Liver (tissue), 9 donors: Measurements from ENCODE around the gene CRAMP1. TPM values are rescaled to one million over a fixed set of nuclear protein-coding genes. Genes with fewer than 3 reads are reported as not detected.
A peak's percentile ranks its signal among the peaks of the same experiment; 100 is the strongest.

Experiments used
- DNase-seq: peaks from one replicate; pipeline ENCODE4 v3.0.0-alpha.2; 2017; ENCODE audit warnings: low spot score
- H3K27ac ChIP-seq, 2 donors: one replicate each; pipeline ENCODE4 v1.7.0; 2013; ENCODE audit warnings: inconsistent platforms in 2 of 2, low read length in 2 of 2, control low read depth in 1 of 2, low read depth in 1 of 2, mild to moderate bottlenecking in 1 of 2
- H3K27me3 ChIP-seq, 4 donors: one replicate each; pipeline versions ENCODE4 v1.6.1 to v1.7.0; 2013; ENCODE audit warnings: low read length in 3 of 4, inconsistent platforms in 1 of 4, mild to moderate bottlenecking in 1 of 4, moderate library complexity in 1 of 4; ENCODE audit not compliant: control insufficient read depth in 4 of 4, insufficient read depth in 4 of 4
- H3K36me3 ChIP-seq, 4 donors: one replicate each; pipeline versions ENCODE4 v1.6.1 to v1.7.0; 2013; ENCODE audit warnings: low read length in 3 of 4, mild to moderate bottlenecking in 3 of 4, low read depth in 1 of 4, moderate library complexity in 1 of 4; ENCODE audit not compliant: control insufficient read depth in 4 of 4, insufficient read depth in 3 of 4
- H3K4me1 ChIP-seq, 4 donors: one replicate each; pipeline versions ENCODE4 v1.6.1 to v1.7.0; 2013; ENCODE audit warnings: low read length in 3 of 4, mild to moderate bottlenecking in 3 of 4, moderate library complexity in 1 of 4; ENCODE audit not compliant: control insufficient read depth in 4 of 4, insufficient read depth in 4 of 4
- H3K4me3 ChIP-seq, 3 donors: one replicate each; pipeline versions ENCODE4 v1.6.1 to v1.7.0; 2013; ENCODE audit warnings: low read length in 3 of 3, control low read depth in 1 of 3, low read depth in 1 of 3, mild to moderate bottlenecking in 1 of 3
- H3K9ac ChIP-seq, 2 donors: one replicate each; pipeline ENCODE4 v1.7.0; 2013; ENCODE audit warnings: low read length in 2 of 2, mild to moderate bottlenecking in 2 of 2, moderate library complexity in 2 of 2, control low read depth in 1 of 2, low read depth in 1 of 2
- H3K9me3 ChIP-seq, 4 donors: one replicate each; pipeline versions ENCODE4 v1.6.1 to v1.7.0; 2013; ENCODE audit warnings: low read length in 3 of 4; ENCODE audit not compliant: control insufficient read depth in 4 of 4
- EGR1 ChIP-seq, 2 donors: IDR thresholded peaks; 2 replicates each; pipeline ENCODE4 v1.6.1; 2016 to 2018; ENCODE audit warnings: antibody characterized with exemption in 2 of 2, low read depth in 2 of 2
- FOXA2 ChIP-seq: IDR thresholded peaks from 2 replicates; pipeline ENCODE4 v1.6.1; 2016; ENCODE audit warnings: antibody characterized with exemption
- HNF4A ChIP-seq, 2 donors: conservative IDR thresholded peaks; 2 replicates each; pipeline ENCODE4 v1.6.1; 2016; ENCODE audit warnings: antibody characterized with exemption in 2 of 2, mild to moderate bottlenecking in 2 of 2
- HNF4G ChIP-seq: IDR thresholded peaks from 2 replicates; pipeline ENCODE4 v1.6.1; 2016; ENCODE audit warnings: antibody characterized with exemption
- JUND ChIP-seq, 2 donors: IDR thresholded peaks; 2 replicates each; pipeline ENCODE4 v1.6.1; 2016; ENCODE audit warnings: antibody characterized with exemption in 2 of 2
- NR2F2 ChIP-seq: IDR thresholded peaks from 2 replicates; pipeline ENCODE4 v1.6.1; 2016; ENCODE audit warnings: antibody characterized with exemption
- RAD21 ChIP-seq, 2 donors: IDR thresholded peaks; 2 replicates each; pipeline ENCODE4 v1.6.1; 2016; ENCODE audit warnings: antibody characterized with exemption in 2 of 2, mild to moderate bottlenecking in 2 of 2
- RXRA ChIP-seq, 2 donors: IDR thresholded peaks; 2 replicates each; pipeline ENCODE4 v1.6.1; 2017 to 2018; ENCODE audit warnings: antibody characterized with exemption in 2 of 2, mild to moderate bottlenecking in 1 of 2
- TAF1 ChIP-seq: conservative IDR thresholded peaks from 2 replicates; pipeline ENCODE4 v1.6.1; 2016; ENCODE audit warnings: antibody characterized with exemption, mild to moderate bottlenecking
- ZBTB33 ChIP-seq: IDR thresholded peaks from 2 replicates; pipeline ENCODE4 v1.6.1; 2016; ENCODE audit warnings: antibody characterized with exemption
- WGBS: extraction: QIAGEN DNeasy Blood & Tissue Kit; methylation state at CpG from one replicate; pipeline ENCODE4 v1.1.7; 2013; 5-methylcytosine and 5-hydroxymethylcytosine counted together
- polyA plus RNA-seq, 2 donors: library from polyadenylated mRNA; stranded (reverse) in 1 of 2; unstranded in 1 of 2; fragments of 200-250 nt in 1 of 2; fragments of >200 nt in 1 of 2; fragmentation: Nextera tagmentation in 1 of 2; extraction: Ambion mirVana in 1 of 2; gene quantifications; one replicate each; pipeline versions ENCODE4 v1.2.1 to v1.2.3, GENCODE V29; 2013 to 2015
- total RNA-seq, 2 donors: library from RNA; depleted of rRNA; stranded (reverse); fragments of >200 nt; gene quantifications; one replicate each; pipeline ENCODE4 v1.2.3, GENCODE V29; 2014
- TF ChIP-seq, protein P1 (sequence below): IDR thresholded peaks from 2 replicates; pipeline ENCODE4 v1.6.1; 2016; ENCODE audit warnings: antibody characterized with exemption
- TF ChIP-seq, protein P2 (sequence below): IDR thresholded peaks from 2 replicates; pipeline ENCODE4 v1.6.1; 2016; ENCODE audit warnings: antibody characterized with exemption
- TF ChIP-seq, protein P3 (sequence below): fragments of 150-350 bp; IDR thresholded peaks from 2 replicates; pipeline ENCODE4 v1.5.1; 2017; ENCODE audit warnings: improper control_type of control experiment, low read depth, low read length; ENCODE audit not compliant: missing input control
- donor health status: healthy.
- donor health status: healthy.
- donor health status: healthy.
- donor health status: healthy.
- donor health status: healthy.

Gene CRAMP1
- total and polyA plus RNA-seq, 4 donors = 1.1 to 6.4 (median 4.2) TPM

- no peak for TF ChIP-seq TAF1
- TF ChIP-seq ZBTB33 = no peak
Observed at GRCh38 chr16:1721372-1721771, 109.2 kb downstream of the CRAMP1 start (continued).

GRCh38 chr16:1723450-1724147, 111.4 kb downstream of the CRAMP1 start:
- Histone ChIP-seq H3K27ac (no peak overlapping the region), H3K36me3 (peaks cover 0 to 26% (median 9%) of the 10 kb centered on the region in 4 donors), H3K9me3 (no peaks in the 10 kb centered on the region), H3K9ac (no peak overlapping the region), H3K27me3 (no peaks in the 10 kb centered on the region), H3K4me1 (peaks cover 2 to 7% (median 4%) of the 10 kb centered on the region in 4 donors), H3K4me3 (no peak overlapping the region)
- WGBS = 56% methylated on average over 6 of the region's 6 CpGs
- DNase-seq = peak; percentile 62
- TF ChIP-seq, protein P1, sequence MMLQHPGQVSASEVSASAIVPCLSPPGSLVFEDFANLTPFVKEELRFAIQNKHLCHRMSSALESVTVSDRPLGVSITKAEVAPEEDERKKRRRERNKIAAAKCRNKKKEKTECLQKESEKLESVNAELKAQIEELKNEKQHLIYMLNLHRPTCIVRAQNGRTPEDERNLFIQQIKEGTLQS = no peak
- TF ChIP-seq, protein P2, sequence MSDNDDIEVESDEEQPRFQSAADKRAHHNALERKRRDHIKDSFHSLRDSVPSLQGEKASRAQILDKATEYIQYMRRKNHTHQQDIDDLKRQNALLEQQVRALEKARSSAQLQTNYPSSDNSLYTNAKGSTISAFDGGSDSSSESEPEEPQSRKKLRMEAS = no peak
- TF ChIP-seq EGR1 (IDR thresholded peaks at IDR 0.05; ENCODE audit: low read depth in 2 of 2) (no peak), HNF4A (conservative IDR thresholded peaks at IDR 0.05) (no peak), RAD21 (IDR thresholded peaks at IDR 0.05) (peak in 1 of 2 donors; percentile 72), JUND (IDR thresholded peaks at IDR 0.05) (no peak), RXRA (IDR thresholded peaks at IDR 0.05) (no peak)
- TF ChIP-seq, protein P3, sequence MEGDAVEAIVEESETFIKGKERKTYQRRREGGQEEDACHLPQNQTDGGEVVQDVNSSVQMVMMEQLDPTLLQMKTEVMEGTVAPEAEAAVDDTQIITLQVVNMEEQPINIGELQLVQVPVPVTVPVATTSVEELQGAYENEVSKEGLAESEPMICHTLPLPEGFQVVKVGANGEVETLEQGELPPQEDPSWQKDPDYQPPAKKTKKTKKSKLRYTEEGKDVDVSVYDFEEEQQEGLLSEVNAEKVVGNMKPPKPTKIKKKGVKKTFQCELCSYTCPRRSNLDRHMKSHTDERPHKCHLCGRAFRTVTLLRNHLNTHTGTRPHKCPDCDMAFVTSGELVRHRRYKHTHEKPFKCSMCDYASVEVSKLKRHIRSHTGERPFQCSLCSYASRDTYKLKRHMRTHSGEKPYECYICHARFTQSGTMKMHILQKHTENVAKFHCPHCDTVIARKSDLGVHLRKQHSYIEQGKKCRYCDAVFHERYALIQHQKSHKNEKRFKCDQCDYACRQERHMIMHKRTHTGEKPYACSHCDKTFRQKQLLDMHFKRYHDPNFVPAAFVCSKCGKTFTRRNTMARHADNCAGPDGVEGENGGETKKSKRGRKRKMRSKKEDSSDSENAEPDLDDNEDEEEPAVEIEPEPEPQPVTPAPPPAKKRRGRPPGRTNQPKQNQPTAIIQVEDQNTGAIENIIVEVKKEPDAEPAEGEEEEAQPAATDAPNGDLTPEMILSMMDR = peak; percentile 71

GRCh38 chr16:1724491-1724890, 112.3 kb downstream of the CRAMP1 start:
- WGBS = 96% methylated on average over 12 of the region's 12 CpGs
- TF ChIP-seq FOXA2 (no peak), HNF4G (no peak), NR2F2 (no peak), TAF1 (no peak), ZBTB33 (no peak)
- TF ChIP-seq, protein P1 = no peak
- TF ChIP-seq, protein P2 = no peak
- no peak overlapping the region for H3K9ac ChIP-seq
- peaks cover 2 to 7% (median 3%) of the 10 kb centered on the region in 4 donors for H3K4me1 ChIP-seq
- H3K36me3 ChIP-seq = peaks cover 0 to 32% (median 13%) of the 10 kb centered on the region in 4 donors
- no peaks in the 10 kb centered on the region for H3K27me3 ChIP-seq
- no peak overlapping the region for H3K4me3 ChIP-seq
- H3K9me3 ChIP-seq = no peaks in the 10 kb centered on the region
- no peak for DNase-seq
- no peak overlapping the region for H3K27ac ChIP-seq
